Measurements from ENCODE around the gene L3MBTL4. TPM values are rescaled to one million over a fixed set of nuclear protein-coding genes. Genes with fewer than 3 reads are reported as not detected.

Gene L3MBTL4
- total RNA-seq, 2 experiments from 2014 or later: not detected

- Histone ChIP-seq H3K9me3 (ENCODE audit: low read length) (no peaks in the 10 kb centered on the region), H4K20me1 (ENCODE audit: insufficient read depth, low read length) (no peaks in the 10 kb centered on the region), H3K27ac (ENCODE audit: low read depth, low read length, poor library complexity, severe bottlenecking) (no peak overlapping the region), H3K9me2 (ENCODE audit: insufficient read depth, low read length) (no peaks in the 10 kb centered on the region), H3K36me3 (ENCODE audit: insufficient read depth, low read length) (no peaks in the 10 kb centered on the region), H2AFZ (ENCODE audit: low read length) (no peak overlapping the region), H3K4me3 (ENCODE audit: low read depth, low read length, poor library complexity, severe bottlenecking) (no peak overlapping the region), H3K4me1 (ENCODE audit: insufficient read depth, low read length, poor library complexity, severe bottlenecking) (no peaks in the 10 kb centered on the region), H3K79me2 (ENCODE audit: insufficient read depth, low read depth, low read length) (no peaks in the 10 kb centered on the region), H3K4me2 (ENCODE audit: low read length) (no peak overlapping the region)
- DNase-seq (ENCODE audit: low spot score): no peak
- BruUV-seq (replicated peaks): no TSS peak
- TF ChIP-seq EZH2phosphoT487 (IDR thresholded peaks at IDR 0.05; ENCODE audit: borderline replicate concordance, low read depth, low read length) (no peak), CTCF (conservative IDR thresholded peaks at IDR 0.05; ENCODE audit: low read length) (no peak)
- POLR2A ChIA-PET: no interaction called here
- intact Hi-C loops (cut with micrococcal nuclease; ENCODE audit: unreplicated experiment): loop anchor here (10.0 kb wide), 1 partner anchor 55 kb away; no protein-coding TSS in a partner anchor
- CTCF ChIA-PET (ENCODE audit: unreplicated experiment): no interaction called here
Measured at GRCh38 chr18:6289843-6290242, 124.9 kb downstream of the L3MBTL4 start.

GRCh38 chr18:6286585-6286984 lies 128.1 kb downstream of the L3MBTL4 start:
- no peak overlapping the region for H3K4me3 ChIP-seq (ENCODE audit: low read depth, low read length, poor library complexity, severe bottlenecking)
- CTCF ChIA-PET (ENCODE audit: unreplicated experiment): no interaction called here
- H3K4me2 ChIP-seq (ENCODE audit: low read length): no peak overlapping the region
- H3K4me1 ChIP-seq (ENCODE audit: insufficient read depth, low read length, poor library complexity, severe bottlenecking): no peaks in the 10 kb centered on the region
- intact Hi-C loops (cut with micrococcal nuclease; ENCODE audit: unreplicated experiment): no loop called here
- no peaks in the 10 kb centered on the region for H3K36me3 ChIP-seq (ENCODE audit: insufficient read depth, low read length)
- no peak for DNase-seq (ENCODE audit: low spot score)
- no peak overlapping the region for H3K27ac ChIP-seq (ENCODE audit: low read depth, low read length, poor library complexity, severe bottlenecking)
- no peaks in the 10 kb centered on the region for H3K9me2 ChIP-seq (ENCODE audit: insufficient read depth, low read length)
- POLR2A ChIA-PET: no interaction called here
- BruUV-seq (replicated peaks): no TSS peak
- no peaks in the 10 kb centered on the region for H4K20me1 ChIP-seq (ENCODE audit: insufficient read depth, low read length)
- H2AFZ ChIP-seq (ENCODE audit: low read length): no peak overlapping the region
- H3K9me3 ChIP-seq (ENCODE audit: low read length): no peaks in the 10 kb centered on the region
- TF ChIP-seq EZH2phosphoT487 (IDR thresholded peaks at IDR 0.05; ENCODE audit: borderline replicate concordance, low read depth, low read length): no peak
- no peak for TF ChIP-seq CTCF (conservative IDR thresholded peaks at IDR 0.05; ENCODE audit: low read length)
- no peaks in the 10 kb centered on the region for H3K79me2 ChIP-seq (ENCODE audit: insufficient read depth, low read depth, low read length)

- TF ChIP-seq EZH2phosphoT487 (IDR thresholded peaks at IDR 0.05; ENCODE audit: borderline replicate concordance, low read depth, low read length) (no peak), CTCF (conservative IDR thresholded peaks at IDR 0.05; ENCODE audit: low read length) (no peak)
- Histone ChIP-seq H3K79me2 (ENCODE audit: insufficient read depth, low read depth, low read length) (no peaks in the 10 kb centered on the region), H3K36me3 (ENCODE audit: insufficient read depth, low read length) (no peaks in the 10 kb centered on the region), H3K4me1 (ENCODE audit: insufficient read depth, low read length, poor library complexity, severe bottlenecking) (no peaks in the 10 kb centered on the region), H3K27ac (ENCODE audit: low read depth, low read length, poor library complexity, severe bottlenecking) (no peak overlapping the region), H3K4me2 (ENCODE audit: low read length) (no peak overlapping the region), H2AFZ (ENCODE audit: low read length) (no peak overlapping the region), H3K9me2 (ENCODE audit: insufficient read depth, low read length) (no peaks in the 10 kb centered on the region), H3K9me3 (ENCODE audit: low read length) (no peaks in the 10 kb centered on the region), H3K4me3 (ENCODE audit: low read depth, low read length, poor library complexity, severe bottlenecking) (no peak overlapping the region), H4K20me1 (ENCODE audit: insufficient read depth, low read length) (no peaks in the 10 kb centered on the region)
- ChIA-PET CTCF (ENCODE audit: unreplicated experiment) (no interaction called here), POLR2A (no interaction called here)
- no TSS peak for BruUV-seq (replicated peaks)
- intact Hi-C loops (cut with micrococcal nuclease; ENCODE audit: unreplicated experiment): no loop called here
- DNase-seq (ENCODE audit: low spot score): no peak
Measured at GRCh38 chr18:6284761-6285160, 129.9 kb downstream of the L3MBTL4 start.
